ENCODE measurements around the gene SPSB1.

GRCh38 chr1:9246841-9247785 lies 45.6 kb upstream of the SPSB1 start:
- no peak for TF ChIP-seq CTCF (IDR thresholded peaks at IDR 0.05)
- no peak for TF ChIP-seq POLR2AphosphoS5 (IDR thresholded peaks at IDR 0.05)
- TF ChIP-seq POLR2A (IDR thresholded peaks at IDR 0.05): no peak

Data from prostate gland (tissue), 2 donors.